Mesodermal cell (in vitro differentiated cells): ENCODE data around the gene KIF26B.

ENCODE experiments used
- H3K27ac ChIP-seq: 2 replicates; pipeline ENCODE4 v1.7.0; 2013; ENCODE audit warnings: mild to moderate bottlenecking, low read depth, low read length, moderate library complexity; ENCODE audit not compliant: severe bottlenecking
- H3K36me3 ChIP-seq: 2 replicates; pipeline ENCODE4 v1.7.1; 2013; ENCODE audit warnings: mild to moderate bottlenecking, low read length, moderate library complexity; ENCODE audit not compliant: control insufficient read depth, insufficient read depth
- H3K4me1 ChIP-seq: one replicate; pipeline ENCODE4 v1.7.1; 2013; ENCODE audit warnings: mild to moderate bottlenecking, low read length; ENCODE audit not compliant: insufficient read depth, control insufficient read depth, poor library complexity, severe bottlenecking
- H3K4me3 ChIP-seq: 2 replicates; pipeline ENCODE4 v1.7.0; 2013; ENCODE audit warnings: low read length, control low read depth, mild to moderate bottlenecking; ENCODE audit not compliant: insufficient read depth, poor library complexity, severe bottlenecking; ENCODE audit errors: extremely low read depth
- H3K9me3 ChIP-seq: 2 replicates; pipeline ENCODE4 v1.7.1; 2013; ENCODE audit warnings: mild to moderate bottlenecking, low read length, moderate library complexity; ENCODE audit not compliant: control insufficient read depth
- WGBS, 2 experiments: methylation state at CpG; one replicate each; pipeline ENCODE4 v1.1.5; 2013; ENCODE audit warnings: missing lambda C conversion rate in 2 of 2; ENCODE audit not compliant: insufficient coverage in 2 of 2; 5-methylcytosine and 5-hydroxymethylcytosine counted together

The KIF26B gene

GRCh38 chr1:245462161-245462560 lies 307.4 kb downstream of the KIF26B start:
- WGBS, 2 experiments: 56 to 62% methylated on average over 6 to 7 of the region's 7 CpGs
- Histone ChIP-seq H3K27ac (no peak overlapping the region), H3K9me3 (no peaks in the 10 kb centered on the region), H3K36me3 (no peaks in the 10 kb centered on the region), H3K4me3 (no peak overlapping the region), H3K4me1 (no peaks in the 10 kb centered on the region)

GRCh38 chr1:245463392-245464165 lies 308.8 kb downstream of the KIF26B start:
- no peaks in the 10 kb centered on the region for H3K9me3 ChIP-seq
- no peaks in the 10 kb centered on the region for H3K36me3 ChIP-seq
- H3K4me3 ChIP-seq: no peak overlapping the region
- no peak overlapping the region for H3K27ac ChIP-seq
- WGBS, 2 experiments: 90 to 91% methylated on average over 7 to 8 of the region's 11 CpGs
- H3K4me1 ChIP-seq: peaks cover 8% of the 10 kb centered on the region

- Histone ChIP-seq H3K27ac (no peak overlapping the region), H3K4me1 (peaks cover 8% of the 10 kb centered on the region), H3K9me3 (no peaks in the 10 kb centered on the region), H3K4me3 (no peak overlapping the region), H3K36me3 (no peaks in the 10 kb centered on the region)
- 91 to 96% methylated on average over 11 to 15 of the region's 15 CpGs for WGBS, 2 experiments
These were observed 309.5 kb downstream of the KIF26B start for GRCh38 chr1:245464290-245464689.

GRCh38 chr1:245465666-245466065 lies 310.9 kb downstream of the KIF26B start:
- no peak overlapping the region for H3K4me3 ChIP-seq
- H3K36me3 ChIP-seq: no peaks in the 10 kb centered on the region
- WGBS, 2 experiments: 93 to 96% methylated on average over 15 to 16 of the region's 16 CpGs
- H3K27ac ChIP-seq: peak overlapping the region; percentile 23
- H3K9me3 ChIP-seq: no peaks in the 10 kb centered on the region
- peaks cover 8% of the 10 kb centered on the region for H3K4me1 ChIP-seq

- WGBS, 2 experiments: 70 to 92% methylated on average over 6 to 7 of the region's 7 CpGs
These were observed 311.5 kb downstream of the KIF26B start for GRCh38 chr1:245466261-245466660.

GRCh38 chr1:245467804-245468203 lies 313.0 kb downstream of the KIF26B start:
- no peak overlapping the region for H3K27ac ChIP-seq
- WGBS, 2 experiments: 67% methylated on average over 1 of the region's 1 CpG; no CpG with 5 or more reads in 1 of the 2 experiments

More at GRCh38 chr1:245466261-245466660, 311.5 kb downstream of the KIF26B start:
- Histone ChIP-seq H3K36me3 (no peaks in the 10 kb centered on the region), H3K4me1 (peaks cover 8% of the 10 kb centered on the region), H3K9me3 (no peaks in the 10 kb centered on the region), H3K27ac (peak overlapping the region; percentile 23), H3K4me3 (no peak overlapping the region)

GRCh38 chr1:245469006-245469405 lies 314.2 kb downstream of the KIF26B start:
- H3K27ac ChIP-seq: no peak overlapping the region
- WGBS, 2 experiments: 89 to 90% methylated on average over 4 of the region's 6 CpGs
- no peaks in the 10 kb centered on the region for H3K36me3 ChIP-seq
- peaks cover 8% of the 10 kb centered on the region for H3K4me1 ChIP-seq
- no peaks in the 10 kb centered on the region for H3K9me3 ChIP-seq
- H3K4me3 ChIP-seq: no peak overlapping the region

More at GRCh38 chr1:245467804-245468203, 313.0 kb downstream of the KIF26B start:
- Histone ChIP-seq H3K4me1 (peaks cover 8% of the 10 kb centered on the region), H3K9me3 (no peaks in the 10 kb centered on the region), H3K4me3 (no peak overlapping the region), H3K36me3 (no peaks in the 10 kb centered on the region)

GRCh38 chr1:245469734-245470133 lies 314.9 kb downstream of the KIF26B start:
- no peaks in the 10 kb centered on the region for H3K9me3 ChIP-seq
- no peak overlapping the region for H3K4me3 ChIP-seq
- H3K27ac ChIP-seq: no peak overlapping the region
- H3K36me3 ChIP-seq: no peaks in the 10 kb centered on the region
- 94 to 95% methylated on average over 6 of the region's 6 CpGs for WGBS, 2 experiments
- peaks cover 8% of the 10 kb centered on the region for H3K4me1 ChIP-seq

- WGBS, 2 experiments: 92 to 95% methylated on average over 4 to 6 of the region's 7 CpGs
- H3K27ac ChIP-seq: no peak overlapping the region
- no peaks in the 10 kb centered on the region for H3K36me3 ChIP-seq
These were observed 320.3 kb downstream of the KIF26B start for GRCh38 chr1:245475126-245475525.

GRCh38 chr1:245475961-245476516 lies 321.3 kb downstream of the KIF26B start:
- H3K4me3 ChIP-seq: no peak overlapping the region
- no peak overlapping the region for H3K27ac ChIP-seq
- H3K4me1 ChIP-seq: no peaks in the 10 kb centered on the region
- no peaks in the 10 kb centered on the region for H3K36me3 ChIP-seq
- no peaks in the 10 kb centered on the region for H3K9me3 ChIP-seq
- 89 to 92% methylated on average over 3 to 4 of the region's 6 CpGs for WGBS, 2 experiments

More at GRCh38 chr1:245475126-245475525, 320.3 kb downstream of the KIF26B start:
- Histone ChIP-seq H3K4me3 (no peak overlapping the region), H3K9me3 (no peaks in the 10 kb centered on the region), H3K4me1 (no peaks in the 10 kb centered on the region)

- no peak overlapping the region for H3K27ac ChIP-seq
- 92 to 94% methylated on average over 4 to 7 of the region's 8 CpGs for WGBS, 2 experiments
These were observed 323.2 kb downstream of the KIF26B start for GRCh38 chr1:245477941-245478340.

More at GRCh38 chr1:245477941-245478340, 323.2 kb downstream of the KIF26B start:
- H3K4me3 ChIP-seq: no peak overlapping the region
- H3K9me3 ChIP-seq: no peaks in the 10 kb centered on the region
- H3K4me1 ChIP-seq: no peaks in the 10 kb centered on the region
- H3K36me3 ChIP-seq: no peaks in the 10 kb centered on the region
